Urinary bladder (tissue), 4 donors: Measurements from ENCODE around the gene CARD19. TPM values are rescaled to one million over a fixed set of nuclear protein-coding genes. Genes with fewer than 3 reads are reported as not detected.

ENCODE experiments used
- DNase-seq: peaks from one replicate; pipeline ENCODE4 v3.0.0-alpha.2; 2015; ENCODE audit errors: extremely low spot score
- H3K27ac ChIP-seq: one replicate; pipeline ENCODE4 v1.5.1; 2013; ENCODE audit warnings: low read depth, mild to moderate bottlenecking, moderate library complexity
- H3K36me3 ChIP-seq: one replicate; pipeline ENCODE4 v1.6.1; 2013; ENCODE audit warnings: mild to moderate bottlenecking, moderate library complexity; ENCODE audit not compliant: insufficient read depth
- H3K4me1 ChIP-seq: one replicate; pipeline ENCODE4 v1.6.1; 2013; ENCODE audit warnings: mild to moderate bottlenecking, moderate library complexity; ENCODE audit not compliant: insufficient read depth
- H3K4me3 ChIP-seq: one replicate; pipeline ENCODE4 v1.5.1; 2013; ENCODE audit warnings: low read depth, low read length
- WGBS: extraction: QIAGEN DNeasy Blood & Tissue Kit; methylation state at CpG from one replicate; pipeline ENCODE4 v1.1.7; 2013; 5-methylcytosine and 5-hydroxymethylcytosine counted together
- polyA plus RNA-seq: library from polyadenylated mRNA; stranded (reverse); fragments of 200-250 nt; gene quantifications from one replicate; pipeline ENCODE4 v1.2.3, GENCODE V29; 2013
- total RNA-seq: library from RNA; depleted of rRNA; stranded (reverse); fragments of >200 nt; gene quantifications from one replicate; pipeline ENCODE4 v1.2.3, GENCODE V29; 2014
- donor health status: healthy with polysubstance abuse.
- donor health status: healthy.

Gene CARD19
- total and polyA plus RNA-seq, 2 donors: 14.8 to 77.0 TPM

DNA sequence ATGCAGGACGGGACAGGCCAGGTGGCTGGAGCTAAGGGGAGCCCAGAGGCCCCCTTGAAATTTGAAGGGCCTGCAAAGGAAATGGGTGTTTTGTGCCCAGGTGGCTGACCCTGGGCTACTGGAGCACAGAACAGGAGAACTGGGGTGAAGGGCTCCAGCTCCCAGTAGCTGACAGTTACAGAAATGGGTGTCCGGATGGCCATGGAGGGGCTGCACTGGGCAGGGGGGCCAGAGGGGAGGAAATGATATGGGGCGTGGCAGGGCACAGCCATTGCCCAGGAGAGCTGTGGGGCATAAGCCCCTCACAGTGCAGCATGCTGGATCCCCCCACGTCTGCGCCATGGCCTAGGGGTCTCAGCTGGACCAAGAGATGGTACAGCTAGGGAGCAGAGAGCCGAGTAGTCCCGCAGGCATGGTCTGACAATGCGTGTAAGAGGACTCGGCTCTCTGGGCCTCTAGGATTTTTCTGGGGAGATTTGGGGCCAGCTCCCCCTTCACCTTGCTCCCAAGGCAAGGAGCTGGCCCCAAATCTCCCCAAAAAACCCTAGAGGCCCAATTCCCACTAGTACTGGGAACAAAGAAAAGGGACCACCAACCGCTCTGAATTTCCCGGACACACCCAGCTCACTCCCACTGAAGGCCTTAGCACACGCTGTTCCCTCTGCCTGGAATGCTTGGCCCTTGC, 7.9 kb upstream of the CARD19 start:
- Histone ChIP-seq H3K4me3 (no peak overlapping the region), H3K36me3 (no peaks in the 10 kb centered on the region), H3K4me1 (no peaks in the 10 kb centered on the region), H3K27ac (no peak overlapping the region)
- 98% methylated on average over 12 of the region's 12 CpGs for WGBS
- no peak for DNase-seq

DNA sequence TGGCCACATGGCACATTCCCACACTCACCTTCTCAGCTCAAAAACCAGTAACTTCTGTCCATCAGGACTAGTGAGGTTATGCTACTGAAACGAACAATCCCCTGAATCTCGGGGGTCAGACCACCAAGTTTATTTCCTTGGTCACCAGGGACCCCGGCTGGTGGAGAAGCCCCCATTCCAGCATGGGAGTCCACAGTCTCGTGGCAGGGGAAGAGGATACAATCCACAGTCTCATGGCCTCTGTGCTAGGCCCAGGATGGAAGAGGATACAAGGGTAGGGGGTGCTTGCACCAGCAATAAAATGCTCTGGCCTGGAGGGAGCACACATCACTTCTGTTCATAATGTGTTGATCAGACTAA, 7.4 kb upstream of the CARD19 start:
- WGBS: 97% methylated on average over 4 of the region's 4 CpGs
- H3K36me3 ChIP-seq: no peaks in the 10 kb centered on the region
- no peak for DNase-seq
- no peaks in the 10 kb centered on the region for H3K4me1 ChIP-seq
- no peak overlapping the region for H3K27ac ChIP-seq
- H3K4me3 ChIP-seq: no peak overlapping the region

DNA sequence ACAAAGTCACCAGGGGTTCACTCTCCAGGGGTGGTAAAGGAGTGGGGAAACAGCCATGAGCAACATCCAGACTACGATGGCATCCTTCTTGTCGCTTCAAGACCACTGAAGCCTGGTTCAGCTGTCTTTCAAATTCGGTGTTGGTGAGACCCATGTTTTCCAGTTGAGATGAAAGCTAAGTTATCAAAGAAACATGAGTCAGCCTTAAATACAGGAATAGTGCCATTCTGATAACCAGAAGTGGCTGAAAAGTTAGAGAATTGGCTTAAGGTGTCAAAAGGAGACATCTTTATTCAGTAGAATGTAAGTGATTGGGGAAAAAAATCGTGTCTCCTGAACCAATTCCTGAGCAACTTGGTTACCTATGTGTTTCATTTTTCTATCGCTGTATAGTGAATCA, 7.0 kb upstream of the CARD19 start:
- 90% methylated on average over 5 of the region's 5 CpGs for WGBS
- DNase-seq: no peak
- Histone ChIP-seq H3K36me3 (no peaks in the 10 kb centered on the region), H3K4me3 (no peak overlapping the region), H3K27ac (no peak overlapping the region), H3K4me1 (no peaks in the 10 kb centered on the region)

DNA sequence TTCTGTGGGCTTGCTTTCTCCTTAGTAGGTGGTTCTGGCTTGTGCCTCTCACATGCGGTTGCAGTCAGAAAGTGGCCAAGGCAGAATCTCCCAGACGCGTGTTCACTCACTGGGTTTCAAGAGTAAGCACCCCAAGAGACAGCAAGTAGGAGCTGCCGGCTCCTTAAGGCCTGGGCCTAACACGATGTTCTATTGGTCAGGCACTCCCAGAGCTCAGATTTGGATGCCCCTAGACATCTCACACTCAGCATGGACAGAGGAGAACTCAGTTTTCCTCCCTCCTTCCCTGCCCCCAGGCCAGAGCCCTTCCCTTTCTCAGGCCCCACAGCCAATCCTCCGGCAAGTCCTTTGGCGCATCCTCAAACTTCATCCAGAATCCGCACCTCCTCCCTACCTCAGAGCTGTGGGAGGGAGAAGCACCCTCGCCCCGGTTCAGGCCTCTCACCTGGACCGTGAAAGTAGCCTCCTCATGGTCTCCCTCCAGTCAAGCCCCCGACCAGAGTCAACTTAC, 6.5 kb upstream of the CARD19 start:
- no peaks in the 10 kb centered on the region for H3K4me1 ChIP-seq
- H3K27ac ChIP-seq: no peak overlapping the region
- WGBS: 85% methylated on average over 12 of the region's 12 CpGs
- DNase-seq: no peak
- no peak overlapping the region for H3K4me3 ChIP-seq
- no peaks in the 10 kb centered on the region for H3K36me3 ChIP-seq

DNA sequence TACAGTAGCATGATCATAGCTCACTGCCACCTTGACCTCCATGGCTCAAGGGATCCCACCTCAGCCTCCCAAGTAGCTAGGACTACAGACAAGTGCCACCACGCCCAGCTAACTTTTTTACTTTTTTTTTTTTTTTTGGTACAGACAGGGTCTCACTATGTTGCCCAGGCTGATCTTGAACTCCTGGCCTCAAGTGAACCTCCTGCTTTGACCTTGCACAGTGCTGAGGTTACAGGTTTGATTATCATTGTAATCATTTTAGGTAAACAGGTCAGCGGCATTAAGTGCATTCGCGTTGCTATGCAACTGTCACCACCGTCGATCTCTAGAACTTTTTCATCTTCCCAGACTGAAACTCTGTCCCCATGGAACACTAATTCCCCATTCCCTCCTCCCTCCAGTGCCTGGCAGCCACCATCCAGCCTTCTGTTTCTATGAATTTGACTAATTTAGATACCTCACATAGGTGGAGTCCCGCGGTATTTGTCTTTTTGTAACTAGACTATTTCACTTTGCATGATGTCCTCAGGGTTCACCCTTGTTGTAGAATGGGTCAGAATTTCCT, 5.8 kb upstream of the CARD19 start:
- H3K4me3 ChIP-seq: no peak overlapping the region
- WGBS: 83% methylated on average over 8 of the region's 8 CpGs
- H3K4me1 ChIP-seq: no peaks in the 10 kb centered on the region
- no peak for DNase-seq
- no peaks in the 10 kb centered on the region for H3K36me3 ChIP-seq
- H3K27ac ChIP-seq: no peak overlapping the region

DNA sequence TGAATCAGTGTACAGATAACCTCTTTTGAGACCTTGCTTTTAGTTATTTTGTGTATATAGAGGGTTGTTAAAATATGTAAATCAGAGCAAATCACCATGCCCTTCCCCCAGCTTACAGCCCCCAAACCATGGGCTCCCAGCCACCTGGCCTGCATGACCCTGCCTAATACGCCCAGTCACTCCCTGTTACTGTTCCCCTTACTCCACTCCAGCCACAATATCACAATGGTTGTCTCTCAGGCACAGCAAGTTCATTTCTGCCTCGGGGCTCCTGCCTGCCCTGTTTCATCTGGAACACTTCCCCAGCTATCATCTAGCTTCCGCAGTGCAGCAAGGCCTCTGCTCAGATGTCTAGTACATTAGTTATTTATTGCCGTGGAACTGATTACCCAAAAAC, 5.0 kb upstream of the CARD19 start:
- Histone ChIP-seq H3K4me1 (no peaks in the 10 kb centered on the region), H3K4me3 (no peak overlapping the region), H3K27ac (no peak overlapping the region), H3K36me3 (no peaks in the 10 kb centered on the region)
- WGBS: 89% methylated on average over 4 of the region's 4 CpGs
- DNase-seq: no peak

DNA sequence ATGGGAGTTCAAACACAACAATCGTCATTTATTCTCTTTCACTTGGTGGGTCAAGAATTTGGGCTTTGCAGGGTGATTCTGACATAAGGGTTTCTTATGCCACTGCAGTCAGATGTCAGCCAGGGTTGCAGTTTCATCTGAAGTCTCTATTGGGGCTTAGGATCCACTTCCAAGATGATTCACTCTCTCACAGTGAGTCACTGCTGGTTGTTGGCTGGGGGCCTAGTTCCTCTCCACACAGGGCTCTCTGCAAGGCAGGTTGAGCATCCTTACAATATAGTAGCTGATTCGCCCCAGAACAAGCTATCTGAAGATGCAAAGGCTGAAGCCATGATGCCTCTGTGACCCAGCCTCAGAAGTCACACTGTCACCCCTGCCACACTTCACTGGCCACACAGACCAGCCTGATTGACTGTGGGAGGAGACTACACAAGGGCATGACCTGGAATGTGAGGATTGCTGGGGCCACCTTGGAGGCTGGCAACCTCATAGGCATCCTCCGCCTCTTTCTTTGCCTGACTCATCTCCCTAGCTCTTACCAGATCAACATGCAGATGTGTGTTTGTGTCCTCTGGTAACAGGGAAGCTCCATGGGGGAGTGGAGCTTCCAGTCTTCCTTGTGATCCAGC, 4.5 kb upstream of the CARD19 start:
- H3K36me3 ChIP-seq: no peaks in the 10 kb centered on the region
- no peak for DNase-seq
- H3K4me1 ChIP-seq: no peaks in the 10 kb centered on the region
- WGBS: 69% methylated on average over 3 of the region's 3 CpGs
- H3K27ac ChIP-seq: no peak overlapping the region
- no peak overlapping the region for H3K4me3 ChIP-seq

DNA sequence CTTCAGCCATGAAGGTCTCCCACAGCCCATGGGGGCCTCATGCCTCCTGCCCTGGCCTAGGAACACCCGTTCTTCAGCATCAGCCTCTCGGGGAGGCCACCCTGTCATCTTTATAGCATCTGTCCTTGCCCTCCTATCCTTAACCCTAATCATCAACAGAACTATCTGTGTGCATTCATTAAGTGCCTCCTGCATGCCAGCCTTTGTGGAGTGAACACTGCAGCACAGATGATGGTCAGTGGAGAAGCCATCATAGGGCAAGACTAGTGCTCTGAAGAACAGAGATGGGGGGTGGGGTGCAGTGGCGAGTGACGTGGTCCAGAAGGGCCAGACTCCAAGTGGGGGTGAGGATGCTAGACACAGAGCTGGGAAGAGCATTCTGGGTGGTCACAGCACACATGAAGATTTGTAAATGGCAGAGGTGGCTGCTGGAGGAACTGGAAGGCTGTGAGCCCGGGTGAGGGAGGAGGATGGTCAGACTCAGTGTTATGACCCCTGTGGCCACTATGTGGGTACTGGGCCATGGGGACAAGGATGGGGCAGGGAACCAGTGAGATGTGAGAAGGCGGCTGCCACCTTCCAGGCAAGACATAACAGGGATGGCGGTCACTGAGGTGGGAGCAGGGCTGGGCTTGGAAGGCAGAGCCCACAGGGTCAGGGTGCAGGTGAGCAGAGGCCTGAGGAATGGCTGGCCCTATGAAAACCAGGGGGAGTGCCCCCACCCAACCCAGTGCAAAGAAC, 3.6 kb upstream of the CARD19 start:
- Histone ChIP-seq H3K4me3 (no peak overlapping the region), H3K36me3 (no peaks in the 10 kb centered on the region), H3K27ac (no peak overlapping the region), H3K4me1 (no peaks in the 10 kb centered on the region)
- no peak for DNase-seq
- WGBS: 86% methylated on average over 7 of the region's 7 CpGs

DNA sequence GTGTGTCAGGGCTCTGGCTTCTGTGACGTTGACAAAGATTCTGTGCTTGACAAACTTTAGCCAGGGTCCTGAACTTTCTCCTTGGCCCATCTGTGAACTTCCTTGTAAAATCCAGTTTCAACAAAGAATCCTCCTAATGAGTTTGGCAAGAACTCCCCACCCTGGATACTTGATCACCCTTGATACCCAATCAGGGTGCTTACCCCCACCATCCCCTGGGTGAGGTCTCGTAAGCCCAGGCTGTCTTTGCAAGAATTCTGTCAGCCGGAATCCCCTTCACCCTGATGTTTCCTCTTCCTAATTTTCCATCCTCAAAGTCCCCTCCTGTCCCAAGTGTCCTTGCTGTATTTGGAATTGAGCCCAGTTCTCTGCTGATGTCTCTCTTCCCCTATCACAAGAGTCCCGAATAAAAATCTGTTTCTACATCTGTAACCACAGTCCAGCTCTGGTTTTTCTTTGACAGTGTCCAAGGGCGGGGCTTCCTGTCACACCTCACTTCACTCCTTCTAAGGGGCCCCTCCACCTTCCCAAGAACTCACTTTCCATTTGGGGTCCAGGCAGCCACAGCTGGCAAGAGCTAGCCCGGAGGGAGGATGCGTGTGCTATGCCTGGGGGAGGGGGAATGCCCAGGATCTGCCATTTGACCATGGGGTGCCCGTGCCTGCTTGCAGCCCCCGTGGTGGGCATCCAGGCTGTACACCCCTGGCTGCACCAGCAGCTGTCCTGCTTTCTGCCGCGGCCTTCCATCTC, 2.7 kb upstream of the CARD19 start:
- no peak for DNase-seq
- no peaks in the 10 kb centered on the region for H3K36me3 ChIP-seq
- no peak overlapping the region for H3K4me3 ChIP-seq
- no peaks in the 10 kb centered on the region for H3K4me1 ChIP-seq
- 45% methylated on average over 11 of the region's 11 CpGs for WGBS
- no peak overlapping the region for H3K27ac ChIP-seq

DNA sequence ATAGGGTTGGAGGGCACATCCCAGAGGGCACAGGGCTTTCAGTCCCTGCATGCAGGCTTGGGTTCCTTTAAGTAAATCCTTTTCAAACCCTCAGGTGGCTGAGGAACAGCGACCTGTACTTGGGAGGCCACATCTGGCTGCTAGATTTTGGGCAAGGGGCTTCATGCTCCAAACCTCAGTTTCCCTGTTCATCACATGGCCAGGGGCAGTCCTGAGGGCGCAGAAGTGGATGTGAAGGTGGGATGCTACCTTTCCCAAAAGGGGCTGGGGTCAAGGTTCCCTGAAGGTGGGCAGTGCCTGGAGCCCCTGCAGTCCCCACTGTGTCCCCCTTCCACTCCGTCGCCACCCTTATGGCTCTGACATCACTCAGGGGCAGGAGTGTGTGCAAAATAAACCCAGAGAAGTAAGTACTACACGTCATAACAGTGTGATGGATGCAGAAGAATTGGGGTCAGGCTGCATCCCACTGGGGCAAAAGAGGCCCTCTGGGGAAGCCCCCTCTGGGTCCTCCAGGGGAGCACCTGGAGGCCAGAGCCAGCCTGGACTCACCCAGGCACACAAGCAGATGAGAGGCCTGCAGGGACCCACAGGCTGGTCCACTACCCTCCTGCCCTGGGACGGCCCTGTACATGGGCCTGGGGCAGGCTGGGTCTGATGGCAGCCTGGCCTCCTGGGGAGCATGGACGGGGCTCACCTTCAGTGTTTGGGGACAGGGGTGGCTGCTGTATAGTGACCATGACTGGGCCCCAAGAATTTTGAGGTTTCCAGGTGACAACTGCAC, 1.9 kb upstream of the CARD19 start:
- no peak overlapping the region for H3K27ac ChIP-seq
- no peaks in the 10 kb centered on the region for H3K4me1 ChIP-seq
- H3K4me3 ChIP-seq: no peak overlapping the region
- H3K36me3 ChIP-seq: no peaks in the 10 kb centered on the region
- DNase-seq: no peak
- 74% methylated on average over 7 of the region's 7 CpGs for WGBS

DNA sequence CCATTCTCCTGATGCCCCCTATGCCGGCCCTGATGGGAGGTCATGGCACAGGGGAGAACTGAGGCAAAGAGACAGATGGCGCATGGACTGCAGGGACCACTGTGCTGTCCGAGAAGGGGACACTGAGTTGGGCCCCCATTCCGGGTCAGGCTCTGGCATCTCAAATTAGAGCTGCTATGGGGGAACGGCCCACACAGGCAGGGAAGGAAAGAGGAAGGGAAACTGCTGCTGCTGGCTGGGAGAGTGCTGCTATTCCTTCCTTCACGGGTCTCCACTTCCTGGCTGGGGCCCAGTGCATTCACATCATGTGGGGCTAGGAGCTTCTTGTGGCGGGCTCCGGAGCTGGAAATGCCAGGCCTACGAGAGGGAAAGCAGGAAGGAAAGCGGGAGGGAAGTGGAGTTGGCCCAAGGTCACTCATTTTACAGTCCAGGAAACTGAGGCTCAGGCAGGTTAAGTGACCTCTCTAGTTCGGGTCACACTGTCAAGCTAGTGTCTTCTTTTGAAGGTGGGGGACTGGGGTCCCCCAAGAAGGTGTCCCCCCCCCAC, 1.3 kb upstream of the CARD19 start:
- DNase-seq: no peak
- 48% methylated on average over 11 of the region's 11 CpGs for WGBS
- Histone ChIP-seq H3K27ac (peak overlapping the region; percentile 88), H3K4me1 (no peaks in the 10 kb centered on the region), H3K36me3 (no peaks in the 10 kb centered on the region), H3K4me3 (peak overlapping the region; percentile 34)

DNA sequence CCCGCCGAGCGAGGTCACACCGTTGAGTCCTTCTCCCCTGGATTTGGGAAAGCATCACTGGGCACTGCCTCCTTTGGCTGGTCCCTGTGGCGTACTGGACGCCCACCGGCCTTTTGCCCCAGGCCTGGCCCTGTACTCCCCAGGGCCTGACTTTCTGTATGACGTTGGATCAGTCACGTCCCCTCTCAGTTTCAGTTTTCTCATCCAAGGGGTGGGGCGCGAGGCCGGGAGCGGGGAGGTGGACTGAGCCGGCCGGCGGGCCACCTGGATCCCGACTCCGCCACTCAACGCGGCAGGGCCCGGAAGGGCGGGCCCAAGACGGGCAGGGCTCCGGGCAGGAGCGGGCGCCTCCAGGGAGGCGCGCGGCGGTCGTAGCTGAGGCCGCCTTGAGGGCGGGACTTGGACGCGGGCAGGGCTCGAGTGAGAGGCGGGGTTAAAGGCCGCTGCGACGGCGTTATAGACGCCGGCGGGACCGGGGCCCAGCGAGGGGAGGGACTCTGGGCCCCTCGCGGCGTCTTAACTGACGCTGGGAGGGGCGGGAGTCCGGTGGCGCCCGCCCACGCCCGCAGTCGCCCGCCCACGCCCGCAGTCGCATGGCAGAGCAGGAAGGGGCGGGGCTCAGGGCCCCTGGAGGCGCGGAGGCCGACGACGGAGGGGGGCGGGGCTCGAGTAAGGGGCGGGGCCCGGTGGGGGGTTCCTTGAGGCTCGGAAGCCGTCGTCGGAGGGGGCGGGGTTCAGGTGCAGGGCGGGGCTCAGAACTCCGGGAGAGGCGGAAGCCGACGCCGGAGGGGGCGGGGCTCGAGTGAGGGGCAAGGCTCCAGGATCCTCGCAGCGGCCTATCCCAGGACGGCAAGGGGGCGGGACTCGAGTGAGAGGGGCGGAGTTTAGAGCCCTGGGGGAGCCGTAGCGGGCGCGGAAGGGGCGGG, 549 bp upstream of the CARD19 start:
- Histone ChIP-seq H3K4me1 (no peaks in the 10 kb centered on the region), H3K27ac (peak overlapping the region; percentile 88), H3K36me3 (no peaks in the 10 kb centered on the region), H3K4me3 (peak overlapping the region; percentile 34)
- WGBS: 5% methylated on average over 92 of the region's 95 CpGs
- DNase-seq: peak; percentile 96
